H9 (cell line): ENCODE results near the gene ARHGAP25. TPM values are rescaled to one million over a fixed set of nuclear protein-coding genes. Genes with fewer than 3 reads are reported as not detected.

Experiments
- DNase-seq: peaks from one replicate; pipeline ENCODE4 v3.0.0-alpha.2; 2017
- H2AFZ ChIP-seq: one replicate; pipeline ENCODE4 v1.6.1; 2013; ENCODE audit warnings: mild to moderate bottlenecking, low read length, control low read depth, moderate library complexity
- H2AK5ac ChIP-seq: 2 replicates; pipeline ENCODE4 v1.6.1; 2013; ENCODE audit warnings: low read length, control low read depth, mixed read lengths; ENCODE audit not compliant: insufficient read length
- H2BK120ac ChIP-seq: one replicate; pipeline ENCODE4 v1.6.1; 2013; ENCODE audit warnings: low read depth, mild to moderate bottlenecking, low read length, control low read depth, inconsistent platforms; ENCODE audit not compliant: poor library complexity, severe bottlenecking
- H2BK12ac ChIP-seq: 2 replicates; pipeline ENCODE4 v1.6.1; 2013; ENCODE audit warnings: low read length, control low read depth, mixed read lengths, low read depth; ENCODE audit not compliant: insufficient read length
- H2BK15ac ChIP-seq: 2 replicates; pipeline ENCODE4 v1.6.1; 2013; ENCODE audit warnings: low read depth, low read length, control low read depth
- H2BK20ac ChIP-seq: one replicate; pipeline ENCODE4 v1.6.1; 2013; ENCODE audit warnings: low read depth, mild to moderate bottlenecking, low read length, control low read depth, inconsistent platforms; ENCODE audit not compliant: poor library complexity, severe bottlenecking
- H2BK5ac ChIP-seq: 2 replicates; pipeline ENCODE4 v1.6.1; 2013; ENCODE audit warnings: low read length, control low read depth, mixed read lengths; ENCODE audit not compliant: insufficient read length
- H3K14ac ChIP-seq: 2 replicates; pipeline ENCODE4 v1.6.1; 2013; ENCODE audit warnings: low read length, control low read depth; ENCODE audit not compliant: insufficient read depth
- H3K18ac ChIP-seq: 2 replicates; pipeline ENCODE4 v1.6.1; 2013; ENCODE audit warnings: low read depth, mild to moderate bottlenecking, mixed read lengths, low read length, control low read depth; ENCODE audit not compliant: insufficient read length
- H3K23ac ChIP-seq: 2 replicates; pipeline ENCODE4 v1.6.1; 2013; ENCODE audit warnings: low read length, control low read depth, mixed read lengths, low read depth; ENCODE audit not compliant: insufficient read length
- H3K23me2 ChIP-seq: 2 replicates; pipeline ENCODE4 v1.6.1; 2013; ENCODE audit warnings: low read depth, mild to moderate bottlenecking, mixed read lengths, low read length, control low read depth; ENCODE audit not compliant: insufficient read length, poor library complexity, severe bottlenecking
- H3K27ac ChIP-seq: 2 replicates; pipeline ENCODE4 v1.5.1; 2013; ENCODE audit warnings: low read length, control low read depth, mixed read lengths, low read depth; ENCODE audit not compliant: insufficient read length
- H3K27me3 ChIP-seq: 2 replicates; pipeline ENCODE4 v1.6.1; 2013; ENCODE audit warnings: low read length, control low read depth, inconsistent platforms; ENCODE audit not compliant: insufficient read depth
- H3K4ac ChIP-seq: 2 replicates; pipeline ENCODE4 v1.6.1; 2013; ENCODE audit warnings: low read depth, mild to moderate bottlenecking, control low read depth, inconsistent platforms, low read length, moderate library complexity
- H3K4me1 ChIP-seq: 2 replicates; pipeline ENCODE4 v1.6.1; 2013; ENCODE audit warnings: low read length, control low read depth, inconsistent platforms; ENCODE audit not compliant: insufficient read depth
- H3K4me2 ChIP-seq: 2 replicates; pipeline ENCODE4 v1.6.1; 2013; ENCODE audit warnings: low read length, control low read depth, mixed read lengths; ENCODE audit not compliant: insufficient read length, insufficient read depth
- H3K56ac ChIP-seq: 2 replicates; pipeline ENCODE4 v1.6.1; 2013; ENCODE audit warnings: low read depth, mild to moderate bottlenecking, mixed read lengths, low read length, control low read depth; ENCODE audit not compliant: insufficient read length
- H3K79me1 ChIP-seq: 2 replicates; pipeline ENCODE4 v1.6.1; 2013; ENCODE audit warnings: low read depth, mild to moderate bottlenecking, moderate library complexity, low read length, control low read depth, inconsistent platforms; ENCODE audit not compliant: insufficient read depth, poor library complexity, severe bottlenecking
- H3K79me2 ChIP-seq: 2 replicates; pipeline ENCODE4 v1.6.1; 2013; ENCODE audit warnings: low read length, control low read depth, inconsistent platforms; ENCODE audit not compliant: insufficient read depth
- H3K9ac ChIP-seq: 2 replicates; pipeline ENCODE4 v1.6.1; 2013; ENCODE audit warnings: low read length, control low read depth, mixed read lengths; ENCODE audit not compliant: insufficient read length; ENCODE audit errors: extremely low read depth
- H3K9me3 ChIP-seq: one replicate; pipeline ENCODE4 v1.6.1; 2013; ENCODE audit warnings: low read depth, low read length, inconsistent platforms; ENCODE audit not compliant: control insufficient read depth
- H3T11ph ChIP-seq: one replicate; pipeline ENCODE4 v1.6.1; 2013; ENCODE audit warnings: mild to moderate bottlenecking, low read length, control low read depth, inconsistent platforms
- H4K20me1 ChIP-seq: one replicate; pipeline ENCODE4 v1.6.1; 2013; ENCODE audit not compliant: control insufficient read depth, insufficient read length, insufficient read depth
- H4K5ac ChIP-seq: 2 replicates; pipeline ENCODE4 v1.6.1; 2013; ENCODE audit warnings: low read depth, mild to moderate bottlenecking, mixed read lengths, low read length, control low read depth; ENCODE audit not compliant: insufficient read length
- H4K8ac ChIP-seq: replicated peaks from 2 replicates; pipeline ENCODE4 v1.6.1; 2013; ENCODE audit warnings: low read length, control low read depth, mixed read lengths, low read depth; ENCODE audit not compliant: insufficient read length
- H4K91ac ChIP-seq: 2 replicates; pipeline ENCODE4 v1.6.1; 2013; ENCODE audit warnings: low read depth, mild to moderate bottlenecking, moderate library complexity, mixed read lengths, low read length, control low read depth; ENCODE audit not compliant: insufficient read length
- H3K27ac Mint-ChIP-seq, 3 experiments: 2 replicates in 2 of 3; 3 replicates in 1 of 3; pipeline ENCODE4 v1.8.0; 2020 to 2021; ENCODE audit warnings: mixed read lengths in 3 of 3, mild to moderate bottlenecking in 1 of 3, moderate library complexity in 1 of 3
- H3K27me3 Mint-ChIP-seq: 2 replicates; pipeline ENCODE4 v1.8.0; 2021; ENCODE audit warnings: low read depth, mild to moderate bottlenecking, moderate library complexity, mixed read lengths
- H3K36me3 Mint-ChIP-seq, 3 experiments: 2 replicates in 2 of 3; 3 replicates in 1 of 3; pipeline ENCODE4 v1.8.0; 2020 to 2021; ENCODE audit warnings: low read depth in 3 of 3, mixed read lengths in 3 of 3; ENCODE audit not compliant: insufficient read depth in 1 of 3
- H3K4me1 Mint-ChIP-seq, 2 experiments: 2 replicates each; pipeline ENCODE4 v1.8.0; 2020; ENCODE audit warnings: mixed read lengths in 2 of 2
- H3K4me3 Mint-ChIP-seq, 2 experiments: 2 replicates in 1 of 2; 3 replicates in 1 of 2; pipeline ENCODE4 v1.8.0; 2020 to 2021; ENCODE audit warnings: mild to moderate bottlenecking in 2 of 2, mixed read lengths in 2 of 2, moderate library complexity in 1 of 2
- H3K9me3 Mint-ChIP-seq, 2 experiments: 2 replicates in 1 of 2; 3 replicates in 1 of 2; pipeline ENCODE4 v1.8.0; 2020; ENCODE audit warnings: mild to moderate bottlenecking in 2 of 2, mixed read lengths in 2 of 2, moderate library complexity in 1 of 2
- CTCF ChIP-seq: fragments of 200-600 bp; sonication (generic); conservative IDR thresholded peaks from 3 replicates; pipeline ENCODE4 v1.8.0; 2021; ENCODE audit warnings: antibody characterized with exemption, mild to moderate bottlenecking
- WGBS: extraction: QIAGEN DNeasy Blood & Tissue Kit; methylation state at CpG from one replicate; pipeline ENCODE4 v1.1.7; 2013; ENCODE audit warnings: missing lambda C conversion rate, low lambda C conversion rate, mixed read lengths; ENCODE audit not compliant: insufficient read length; ENCODE audit errors: extremely low coverage; 5-methylcytosine and 5-hydroxymethylcytosine counted together
- total RNA-seq: library from RNA; stranded (reverse); gene quantifications from 2 replicates; pipeline ENCODE4 v1.2.1, GENCODE V29; 2021

Gene ARHGAP25
- total RNA-seq, 1 experiment from 2014 or later = 1.3 TPM

GRCh38 chr2:68734176-68734575, 435 bp upstream of the ARHGAP25 start:
- Histone ChIP-seq H2BK15ac (no peak overlapping the region), H2AK5ac (no peak overlapping the region), H3K9ac (no peak overlapping the region), H3K9me3 (no peaks in the 10 kb centered on the region), H2BK20ac (no peak overlapping the region), H3K27ac (no peak overlapping the region), H3T11ph (no peak overlapping the region), H3K27me3 (no peaks in the 10 kb centered on the region), H2BK120ac (no peak overlapping the region), H3K14ac (no peak overlapping the region), H3K4me2 (no peak overlapping the region), H3K23me2 (no peaks in the 10 kb centered on the region), H3K4ac (no peak overlapping the region), H3K18ac (no peak overlapping the region), H4K91ac (no peak overlapping the region), H4K20me1 (no peaks in the 10 kb centered on the region), H4K8ac (no peak overlapping the region), H2BK12ac (no peak overlapping the region), H2AFZ (no peak overlapping the region), H4K5ac (no peak overlapping the region), H3K23ac (no peak overlapping the region), H2BK5ac (no peak overlapping the region), H3K79me2 (no peaks in the 10 kb centered on the region), H3K56ac (no peak overlapping the region), H3K79me1 (no peaks in the 10 kb centered on the region), H3K4me1 (no peaks in the 10 kb centered on the region; the same call in 1 of the 2 replicates)
- DNase-seq = no peak
- Mint-ChIP-seq H3K9me3 (no peaks in the 10 kb centered on the region), H3K36me3 (no peaks in the 10 kb centered on the region), H3K27ac (no peak overlapping the region), H3K4me1 (peaks cover 3% of the 10 kb centered on the region in 2 experiments; a peak in 1 of 4 replicates), H3K4me3 (no peak overlapping the region), H3K27me3 (no peaks in the 10 kb centered on the region; the same call in 1 of the 2 replicates)
- TF ChIP-seq CTCF = no peak
- no CpG with 5 or more reads among the region's 3 CpGs for WGBS
